GM12891 (cell line): ENCODE measurements around the gene SNX7.

Experiments
- POLR2A ChIP-seq: IDR thresholded peaks from 2 replicates; pipeline ENCODE4 v1.6.1; 2011; ENCODE audit warnings: low read depth, low read length, control low read depth
- POLR2AphosphoS5 ChIP-seq: IDR thresholded peaks from 2 replicates; pipeline ENCODE4 v1.6.1; 2011; ENCODE audit warnings: low read depth, low read length, control low read depth
- SPI1 ChIP-seq: IDR thresholded peaks from 2 replicates; pipeline ENCODE4 v1.6.1; 2011; ENCODE audit warnings: low read depth, low read length, control low read depth

GRCh38 chr1:98749152-98749756 lies 87.7 kb downstream of the SNX7 start:
- no peak for TF ChIP-seq POLR2A
- TF ChIP-seq SPI1 = no peak
- no peak for TF ChIP-seq POLR2AphosphoS5
